Adrenal gland (tissue), 12 donors: Measurements from ENCODE around the gene FOXP4. TPM values are rescaled to one million over a fixed set of nuclear protein-coding genes. Genes with fewer than 3 reads are reported as not detected.

ENCODE experiments used
- DNase-seq, 7 donors: peaks; one replicate each; pipeline ENCODE4 v3.0.0-alpha.2; 2019 to 2020
- H3K27ac ChIP-seq, 5 donors: fragments of 200-600 bp; sonication (generic) in 4 of 5; 1 replicate in 3 of 5; 2 replicates in 2 of 5; pipeline versions ENCODE4 v1.5.1 to v1.8.0; 2016 to 2020; ENCODE audit warnings: mild to moderate bottlenecking in 1 of 5
- H3K27me3 ChIP-seq: fragments of 200-600 bp; 2 replicates; pipeline ENCODE4 v1.8.0; 2021
- H3K36me3 ChIP-seq, 2 donors: fragments of 200-600 bp; replicated peaks in 1 of 2; 1 replicate in 1 of 2; 2 replicates in 1 of 2; pipeline versions ENCODE4 v1.5.1 to v1.8.0; 2018 to 2022
- H3K4me1 ChIP-seq, 2 donors: fragments of 200-600 bp; replicated peaks in 1 of 2; 1 replicate in 1 of 2; 2 replicates in 1 of 2; pipeline versions ENCODE4 v1.5.1 to v1.8.0; 2018 to 2021
- H3K4me3 ChIP-seq, 4 donors: fragments of 200-600 bp; sonication (generic) in 3 of 4; one replicate each; pipeline ENCODE4 v1.5.1; 2016 to 2018
- H3K9me3 ChIP-seq, 3 donors: fragments of 200-600 bp; sonication (generic) in 1 of 3; replicated peaks in 1 of 3; 1 replicate in 2 of 3; 2 replicates in 1 of 3; pipeline versions ENCODE4 v1.5.1 to v1.8.0; 2016 to 2021
- POLR2A ChIP-seq, 2 donors: fragments of 450-650 bp; IDR thresholded peaks; one replicate each; pipeline ENCODE4 v1.6.1; 2017; ENCODE audit warnings: antibody characterized with exemption in 2 of 2, mild to moderate bottlenecking in 2 of 2, moderate library complexity in 1 of 2
- WGBS, 4 donors: extraction: QIAGEN DNeasy Blood & Tissue Kit in 2 of 4; methylation state at CpG; one replicate each; pipeline versions ENCODE4 v1.1.5 to v1.1.7; 2013 to 2017; 5-methylcytosine and 5-hydroxymethylcytosine counted together
- intact Hi-C, 2 donors: fragments of 100-400 bp; cut with DNase I; formaldehyde crosslinking; loops; one replicate each; pipeline versions ENCODE4 v1.14.1 to v1.15.0; 2022 to 2023
- polyA plus RNA-seq, 3 donors: library from polyadenylated mRNA; stranded (reverse); fragments of 200-250 nt in 2 of 3; fragments of 350-450 nt in 1 of 3; fragmentation: Illumina TruSeq in 1 of 3; extraction: RNeasy Lipid Tissue Mini Kit (QIAGEN cat#74804) in 1 of 3; gene quantifications; one replicate each; pipeline ENCODE4 v1.2.3, GENCODE V29; 2013 to 2014
- total RNA-seq, 9 donors: library from RNA; depleted of rRNA in 4 of 9; stranded (reverse); fragments of >200 nt in 4 of 9; fragments of 120-200 nt in 1 of 9; fragmentation: NEBNext Ultra II Directional in 1 of 9; extraction: Animal tissue kit (Norgen Biotek cat#: 25700) in 1 of 9; gene quantifications; one replicate each; pipeline versions ENCODE4 v1.1.0 to v1.2.4, GENCODE V29; 2013 to 2023
- TF ChIP-seq, protein P1 (sequence below), 6 experiments: fragments of 450-650 bp in 4 of 6; fragments of 200-600 bp in 2 of 6; sonication (generic) in 1 of 6; IDR thresholded peaks; 1 replicate in 5 of 6; 2 replicates in 1 of 6; pipeline versions ENCODE4 v1.5.1 to v1.8.0; 2016 to 2021; ENCODE audit warnings: antibody characterized with exemption in 6 of 6, mild to moderate bottlenecking in 2 of 6, moderate library complexity in 1 of 6
- donor health status: healthy with polysubstance abuse.
- donor health status: Bipolar disorder and iron deficiency.
- donor health status: DM: yes; HTN: yes; CAD: no.
- donor health status: DM: no; HTN: no; CAD: no.
- donor health status: DM: no; HTN: no; CAD: no.
- donor health status: DM: yes; HTN: yes; CAD: no.

Gene FOXP4
- total and polyA plus RNA-seq, 12 donors: 1.6 to 18.2 (median 11.3) TPM

DNA sequence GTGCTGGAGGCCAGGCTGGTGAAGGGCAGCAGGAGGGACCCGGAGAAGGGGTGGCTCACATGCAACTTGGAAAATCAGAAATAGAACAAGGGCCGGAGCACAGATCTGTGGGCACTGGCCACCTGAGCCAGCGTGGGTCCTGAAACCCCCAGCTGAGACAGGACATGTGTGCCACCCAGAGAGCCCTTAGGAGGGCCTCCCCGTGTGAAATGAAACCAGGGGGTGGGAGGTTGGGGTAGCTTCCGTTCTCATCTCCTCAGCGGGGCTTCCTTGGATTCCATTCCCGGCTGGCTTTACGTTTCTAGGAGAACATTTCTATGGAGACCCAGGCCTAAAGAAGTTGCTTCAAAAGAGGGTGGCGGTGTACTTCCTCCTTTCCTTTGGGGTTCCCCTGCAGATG is 5.7 kb downstream of the FOXP4 start:
- Histone ChIP-seq H3K27me3 (no peaks in the 10 kb centered on the region), H3K9me3 (no peaks in the 10 kb centered on the region), H3K27ac (no peak overlapping the region), H3K4me1 (peaks cover 8 to 12% of the 10 kb centered on the region in 2 donors), H3K36me3 (no peaks in the 10 kb centered on the region), H3K4me3 (no peak overlapping the region)
- 82 to 95% (median 89%) methylated on average over 9 of the region's 9 CpGs for WGBS, 4 donors
- no peak for TF ChIP-seq POLR2A (IDR thresholded peaks at IDR 0.05)
- TF ChIP-seq, protein P1, sequence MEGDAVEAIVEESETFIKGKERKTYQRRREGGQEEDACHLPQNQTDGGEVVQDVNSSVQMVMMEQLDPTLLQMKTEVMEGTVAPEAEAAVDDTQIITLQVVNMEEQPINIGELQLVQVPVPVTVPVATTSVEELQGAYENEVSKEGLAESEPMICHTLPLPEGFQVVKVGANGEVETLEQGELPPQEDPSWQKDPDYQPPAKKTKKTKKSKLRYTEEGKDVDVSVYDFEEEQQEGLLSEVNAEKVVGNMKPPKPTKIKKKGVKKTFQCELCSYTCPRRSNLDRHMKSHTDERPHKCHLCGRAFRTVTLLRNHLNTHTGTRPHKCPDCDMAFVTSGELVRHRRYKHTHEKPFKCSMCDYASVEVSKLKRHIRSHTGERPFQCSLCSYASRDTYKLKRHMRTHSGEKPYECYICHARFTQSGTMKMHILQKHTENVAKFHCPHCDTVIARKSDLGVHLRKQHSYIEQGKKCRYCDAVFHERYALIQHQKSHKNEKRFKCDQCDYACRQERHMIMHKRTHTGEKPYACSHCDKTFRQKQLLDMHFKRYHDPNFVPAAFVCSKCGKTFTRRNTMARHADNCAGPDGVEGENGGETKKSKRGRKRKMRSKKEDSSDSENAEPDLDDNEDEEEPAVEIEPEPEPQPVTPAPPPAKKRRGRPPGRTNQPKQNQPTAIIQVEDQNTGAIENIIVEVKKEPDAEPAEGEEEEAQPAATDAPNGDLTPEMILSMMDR (IDR thresholded peaks at IDR 0.05): no peak
- intact Hi-C loops: no loop called here
- no peak for DNase-seq

DNA sequence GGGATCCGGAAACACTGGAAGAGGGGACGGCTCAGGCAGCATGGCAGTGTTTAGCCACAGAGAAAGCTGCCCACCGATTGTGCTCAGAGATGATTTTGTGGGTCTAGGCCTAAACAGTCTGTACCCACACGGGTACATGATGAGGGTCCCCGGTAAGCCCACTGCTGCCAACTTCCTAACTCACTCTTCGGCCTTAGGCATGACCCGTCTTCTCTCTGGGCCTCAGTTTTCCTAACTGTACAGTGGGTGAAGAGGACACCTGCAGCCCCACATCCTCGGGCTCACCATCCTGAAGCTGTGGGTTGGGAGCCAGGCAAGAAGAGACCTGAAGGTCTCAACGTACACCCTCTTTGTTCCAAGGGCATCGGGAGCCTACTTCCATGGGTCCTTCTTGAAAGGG is 6.5 kb downstream of the FOXP4 start:
- intact Hi-C loops: no loop called here
- no peak for DNase-seq
- no peaks in the 10 kb centered on the region for H3K9me3 ChIP-seq
- no peaks in the 10 kb centered on the region for H3K27me3 ChIP-seq
- no peak overlapping the region for H3K27ac ChIP-seq
- H3K4me1 ChIP-seq: peaks cover 6 to 9% of the 10 kb centered on the region in 2 donors
- 86 to 92% (median 90%) methylated on average over 10 of the region's 10 CpGs for WGBS, 4 donors
- H3K4me3 ChIP-seq: no peak overlapping the region
- TF ChIP-seq, protein P1 (IDR thresholded peaks at IDR 0.05): no peak
- no peak for TF ChIP-seq POLR2A (IDR thresholded peaks at IDR 0.05)
- no peaks in the 10 kb centered on the region for H3K36me3 ChIP-seq

DNA sequence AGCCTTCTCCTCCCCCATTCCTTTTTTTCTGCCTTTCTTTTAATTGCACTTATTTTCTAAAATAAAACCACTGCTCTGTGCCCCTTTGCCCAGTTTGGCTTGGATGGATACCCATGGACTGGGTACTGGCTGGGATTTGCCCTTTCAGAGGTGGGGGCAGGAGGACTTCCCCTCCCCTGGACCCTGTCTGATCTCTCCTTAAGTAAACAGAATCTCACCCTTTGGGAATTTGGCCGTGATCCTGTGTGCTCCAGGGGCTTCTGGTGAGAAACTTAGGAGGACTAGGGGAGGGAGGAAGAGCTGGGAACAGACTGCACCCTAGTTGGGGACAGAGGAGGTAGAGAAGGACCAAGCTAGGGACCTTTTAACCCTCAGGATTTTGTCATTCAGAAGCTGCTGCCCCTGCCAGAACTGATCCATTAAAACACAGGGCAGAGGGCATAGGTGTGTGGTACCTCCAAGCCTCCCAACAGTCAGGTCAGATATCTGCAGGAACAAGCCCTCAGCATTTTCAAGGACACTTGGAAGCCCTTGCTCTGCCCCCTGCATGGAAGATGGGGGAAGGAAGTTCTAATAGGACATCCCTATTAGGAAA is 7.3 kb downstream of the FOXP4 start:
- peaks cover 0 to under 1% of the 10 kb centered on the region in 2 donors for H3K4me1 ChIP-seq
- 73 to 95% (median 81%) methylated on average over 1 of the region's 1 CpG for WGBS, 4 donors
- no peaks in the 10 kb centered on the region for H3K36me3 ChIP-seq
- H3K27me3 ChIP-seq: no peaks in the 10 kb centered on the region
- no peak for TF ChIP-seq POLR2A (IDR thresholded peaks at IDR 0.05)
- TF ChIP-seq, protein P1 (IDR thresholded peaks at IDR 0.05): no peak
- H3K9me3 ChIP-seq: no peaks in the 10 kb centered on the region
- H3K27ac ChIP-seq: no peak overlapping the region
- no peak for DNase-seq
- intact Hi-C loops: no loop called here
- H3K4me3 ChIP-seq: no peak overlapping the region

DNA sequence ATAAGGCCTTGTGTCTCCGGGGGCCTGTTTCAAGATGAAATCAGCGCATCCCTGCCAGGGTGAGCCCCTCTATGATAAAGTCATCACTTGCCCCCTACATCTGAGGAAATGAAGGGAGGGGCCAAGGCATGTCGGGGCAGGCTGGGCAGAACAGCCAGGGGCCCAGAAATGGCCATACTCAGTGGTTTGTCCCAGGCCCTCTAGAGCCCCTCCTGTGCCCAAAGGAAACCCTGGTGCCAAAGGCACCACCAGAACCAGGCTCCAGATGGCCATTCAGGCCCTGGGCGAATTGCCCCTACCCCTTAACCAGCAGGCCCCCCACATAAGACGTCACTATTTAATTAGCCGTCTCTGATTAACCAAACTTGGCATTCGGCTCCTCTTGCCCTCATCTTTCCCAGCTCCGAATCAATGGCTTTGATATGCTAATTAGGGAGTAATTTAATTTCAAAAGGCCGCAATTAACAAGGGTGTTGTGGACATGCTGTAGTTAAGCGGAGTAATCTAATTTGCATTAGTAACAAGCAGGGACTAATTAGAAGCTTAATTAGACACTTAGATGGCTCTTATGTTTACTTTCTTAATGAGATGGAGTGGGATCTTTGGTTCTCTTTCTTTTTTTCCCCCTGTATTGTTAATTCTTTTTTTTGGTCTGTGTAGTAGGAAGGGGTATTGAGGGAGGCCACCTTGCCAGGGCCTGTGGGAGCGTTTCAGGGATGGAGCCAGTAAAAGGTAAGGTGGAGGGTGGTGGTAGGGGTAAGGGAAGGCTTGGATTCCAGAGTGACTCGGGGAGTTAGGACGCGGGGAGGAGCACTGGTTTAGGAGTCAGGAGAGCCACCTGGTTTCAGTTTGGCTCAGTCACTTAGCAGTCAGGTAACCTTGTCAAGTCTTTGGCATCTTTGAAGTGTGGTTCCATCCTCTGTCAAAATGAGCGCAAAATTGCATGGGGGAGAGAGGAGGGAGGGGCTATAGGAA is 9.4 kb downstream of the FOXP4 start:
- Histone ChIP-seq H3K9me3 (no peaks in the 10 kb centered on the region), H3K27ac (no peak overlapping the region), H3K36me3 (no peaks in the 10 kb centered on the region), H3K4me3 (no peak overlapping the region), H3K4me1 (peaks cover 0 to 5% of the 10 kb centered on the region in 2 donors), H3K27me3 (no peaks in the 10 kb centered on the region)
- no peak for TF ChIP-seq POLR2A (IDR thresholded peaks at IDR 0.05)
- TF ChIP-seq, protein P1 (IDR thresholded peaks at IDR 0.05): no peak
- no peak for DNase-seq
- intact Hi-C loops: no loop called here
- WGBS, 4 donors: 89 to 93% (median 91%) methylated on average over 15 of the region's 15 CpGs
